GM23248 (cell line): ENCODE measurements around the gene KL. TPM values are rescaled to one million over a fixed set of nuclear protein-coding genes. Genes with fewer than 3 reads are reported as not detected.

Source experiments
- DNase-seq: peaks from one replicate; pipeline ENCODE4 v3.0.0-alpha.2; 2015
- H2AFZ ChIP-seq: fragments of 200-600 bp; sonication (generic); 2 replicates; pipeline ENCODE4 v1.6.1; 2016; ENCODE audit warnings: antibody characterized with exemption
- H3F3A ChIP-seq: fragments of 200-600 bp; sonication (generic); 2 replicates; pipeline ENCODE4 v1.6.1; 2016; ENCODE audit warnings: mild to moderate bottlenecking, antibody characterized with exemption, mixed run types; ENCODE audit not compliant: insufficient read depth
- H3K27ac ChIP-seq: fragments of 200-600 bp; sonication (generic); 2 replicates; pipeline ENCODE4 v1.5.1; 2016; ENCODE audit warnings: mild to moderate bottlenecking
- H3K27me3 ChIP-seq: fragments of 200-600 bp; sonication (generic); replicated peaks from 2 replicates; pipeline ENCODE4 v1.6.1; 2016; ENCODE audit warnings: mild to moderate bottlenecking; ENCODE audit not compliant: insufficient read depth
- H3K36me3 ChIP-seq: fragments of 200-600 bp; sonication (generic); 2 replicates; pipeline ENCODE4 v1.6.1; 2016; ENCODE audit warnings: low read depth, mild to moderate bottlenecking
- H3K4me1 ChIP-seq: fragments of 200-600 bp; sonication (generic); 2 replicates; pipeline ENCODE4 v1.6.1; 2016; ENCODE audit warnings: mild to moderate bottlenecking; ENCODE audit not compliant: insufficient read depth
- H3K4me2 ChIP-seq: fragments of 200-600 bp; sonication (generic); one replicate; pipeline ENCODE4 v1.6.1; 2016; ENCODE audit warnings: mild to moderate bottlenecking; ENCODE audit not compliant: unreplicated experiment
- H3K4me3 ChIP-seq: fragments of 200-600 bp; sonication (generic); 2 replicates; pipeline ENCODE4 v1.5.1; 2016; ENCODE audit warnings: mild to moderate bottlenecking
- H3K79me2 ChIP-seq: fragments of 200-600 bp; sonication (generic); 2 replicates; pipeline ENCODE4 v1.6.1; 2016; ENCODE audit warnings: mild to moderate bottlenecking; ENCODE audit not compliant: insufficient read depth
- H3K9ac ChIP-seq: fragments of 200-600 bp; sonication (generic); 2 replicates; pipeline ENCODE4 v1.6.1; 2016; ENCODE audit warnings: mild to moderate bottlenecking
- H3K9me2 ChIP-seq: fragments of 200-600 bp; sonication (generic); 2 replicates; pipeline ENCODE4 v1.6.1; 2016; ENCODE audit warnings: mixed run types, mild to moderate bottlenecking, moderate library complexity; ENCODE audit not compliant: insufficient read depth
- H3K9me3 ChIP-seq: fragments of 200-600 bp; sonication (generic); one replicate; pipeline ENCODE4 v1.6.1; 2017; ENCODE audit warnings: low read depth
- H4K20me1 ChIP-seq: fragments of 200-600 bp; sonication (generic); 2 replicates; pipeline ENCODE4 v1.6.0; 2016; ENCODE audit not compliant: insufficient read depth
- EZH2 ChIP-seq: fragments of 200-600 bp; sonication (generic); IDR thresholded peaks from 2 replicates; pipeline ENCODE4 v1.6.1; 2018; ENCODE audit warnings: antibody characterized with exemption, mild to moderate bottlenecking; ENCODE audit not compliant: insufficient read depth, poor library complexity, severe bottlenecking
- EZH2phosphoT487 ChIP-seq: fragments of 200-600 bp; sonication (generic); IDR thresholded peaks from 2 replicates; pipeline ENCODE4 v1.6.1; 2018; ENCODE audit warnings: antibody characterized with exemption, moderate library complexity, mild to moderate bottlenecking, low read depth; ENCODE audit not compliant: insufficient read depth
- WGBS, 2 experiments: methylation state at CpG; one replicate each; pipeline ENCODE4 v1.1.6; 2015 to 2017; ENCODE audit warnings: low lambda C conversion rate in 2 of 2, low coverage in 1 of 2; ENCODE audit errors: missing lambda C conversion rate in 2 of 2; 5-methylcytosine and 5-hydroxymethylcytosine counted together
- in situ Hi-C: fragments of 300-500 bp; cut with MboI; formaldehyde crosslinking; loops from 2 replicates; pipeline ENCODE4 v1.15.0; 2020
- polyA plus RNA-seq: library from polyadenylated mRNA; unstranded; fragments of >200 nt; fragmentation: Nextera tagmentation; extraction: Ambion mirVana; gene quantifications from 2 replicates; pipeline ENCODE4 v1.2.1, GENCODE V29; 2016
- total RNA-seq: library from RNA; depleted of rRNA; stranded (reverse); fragments of >200 nt; shearing (Covaris generic); gene quantifications from 2 replicates; pipeline ENCODE4 v1.2.3, GENCODE V29; 2014

KL gene
- total and polyA plus RNA-seq, 2 experiments from 2014 or later: 0.22 TPM; not detected in 1

GRCh38 chr13:33087091-33087490 lies 70.9 kb downstream of the KL start:
- H3K27me3 ChIP-seq: no peaks in the 10 kb centered on the region
- WGBS, 2 experiments: 93 to 94% methylated on average over 9 of the region's 9 CpGs
- no peaks in the 10 kb centered on the region for H4K20me1 ChIP-seq
- H3K79me2 ChIP-seq: no peaks in the 10 kb centered on the region
- H3K4me3 ChIP-seq: no peak overlapping the region
- no peaks in the 10 kb centered on the region for H3K9me3 ChIP-seq
- no peaks in the 10 kb centered on the region for H3K36me3 ChIP-seq
- H3K27ac ChIP-seq: no peak overlapping the region
- H3K9me2 ChIP-seq: no peaks in the 10 kb centered on the region
- no peak for TF ChIP-seq EZH2
- no peak for TF ChIP-seq EZH2phosphoT487
- H2AFZ ChIP-seq: no peak overlapping the region
- no peaks in the 10 kb centered on the region; the same call in 1 of the 2 replicates for H3K4me1 ChIP-seq
- H3K9ac ChIP-seq: no peak overlapping the region
- no peak overlapping the region for H3K4me2 ChIP-seq
- no peaks in the 10 kb centered on the region for H3F3A ChIP-seq
- in situ Hi-C loops: no loop called here
- DNase-seq: no peak

- 0 out of 2 replicates have a peak overlapping the region, but pooled peaks have one; percentile 23 for H2AFZ ChIP-seq
- no peaks in the 10 kb centered on the region for H3K79me2 ChIP-seq
- H3K4me1 ChIP-seq: no peaks in the 10 kb centered on the region; the same call in 1 of the 2 replicates
- no peaks in the 10 kb centered on the region for H3K9me3 ChIP-seq
- H3F3A ChIP-seq: no peaks in the 10 kb centered on the region
- no peaks in the 10 kb centered on the region for H3K9me2 ChIP-seq
- H4K20me1 ChIP-seq: no peaks in the 10 kb centered on the region
- in situ Hi-C loops: no loop called here
- no peaks in the 10 kb centered on the region for H3K27me3 ChIP-seq
- no peaks in the 10 kb centered on the region for H3K36me3 ChIP-seq
- WGBS, 2 experiments: 29 to 37% methylated on average over 3 of the region's 3 CpGs
- no peak overlapping the region for H3K4me3 ChIP-seq
- no peak overlapping the region for H3K9ac ChIP-seq
- no peak overlapping the region for H3K4me2 ChIP-seq
- H3K27ac ChIP-seq: no peak overlapping the region
- no peak for TF ChIP-seq EZH2
- TF ChIP-seq EZH2phosphoT487: no peak
- peak; percentile 17 for DNase-seq
These were observed 71.6 kb downstream of the KL start for GRCh38 chr13:33087790-33088189.

DNA sequence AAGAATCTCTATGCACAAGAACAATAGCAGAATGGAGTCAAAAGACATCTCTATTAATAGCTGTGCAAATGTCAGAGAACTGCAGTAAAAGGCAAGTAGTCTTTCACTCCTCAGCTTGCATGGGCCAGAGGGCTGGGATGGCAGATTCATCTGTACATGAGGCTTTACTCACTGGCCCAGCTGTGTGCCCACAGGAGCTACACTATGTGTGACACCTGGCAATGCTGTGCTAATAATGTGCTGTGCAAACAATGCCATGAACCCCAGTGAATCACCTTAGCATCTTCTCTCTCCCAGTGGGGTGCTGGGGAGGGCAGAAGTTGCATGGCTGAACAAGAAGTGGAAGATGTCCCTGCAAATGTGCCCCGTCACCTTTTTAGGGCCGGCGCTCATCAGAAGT lies 73.1 kb downstream of the KL start:
- Histone ChIP-seq H3K36me3 (no peaks in the 10 kb centered on the region), H3K4me3 (no peak overlapping the region), H2AFZ (no peak overlapping the region), H3K9me3 (no peaks in the 10 kb centered on the region), H3K79me2 (no peaks in the 10 kb centered on the region), H3K9me2 (no peaks in the 10 kb centered on the region), H3K9ac (no peak overlapping the region), H4K20me1 (no peaks in the 10 kb centered on the region), H3K27me3 (no peaks in the 10 kb centered on the region), H3F3A (no peaks in the 10 kb centered on the region), H3K27ac (no peak overlapping the region), H3K4me2 (no peak overlapping the region), H3K4me1 (no peaks in the 10 kb centered on the region; the same call in 1 of the 2 replicates)
- DNase-seq: no peak
- 96 to 100% methylated on average over 3 of the region's 3 CpGs for WGBS, 2 experiments
- in situ Hi-C loops: no loop called here
- no peak for TF ChIP-seq EZH2phosphoT487
- no peak for TF ChIP-seq EZH2

DNA sequence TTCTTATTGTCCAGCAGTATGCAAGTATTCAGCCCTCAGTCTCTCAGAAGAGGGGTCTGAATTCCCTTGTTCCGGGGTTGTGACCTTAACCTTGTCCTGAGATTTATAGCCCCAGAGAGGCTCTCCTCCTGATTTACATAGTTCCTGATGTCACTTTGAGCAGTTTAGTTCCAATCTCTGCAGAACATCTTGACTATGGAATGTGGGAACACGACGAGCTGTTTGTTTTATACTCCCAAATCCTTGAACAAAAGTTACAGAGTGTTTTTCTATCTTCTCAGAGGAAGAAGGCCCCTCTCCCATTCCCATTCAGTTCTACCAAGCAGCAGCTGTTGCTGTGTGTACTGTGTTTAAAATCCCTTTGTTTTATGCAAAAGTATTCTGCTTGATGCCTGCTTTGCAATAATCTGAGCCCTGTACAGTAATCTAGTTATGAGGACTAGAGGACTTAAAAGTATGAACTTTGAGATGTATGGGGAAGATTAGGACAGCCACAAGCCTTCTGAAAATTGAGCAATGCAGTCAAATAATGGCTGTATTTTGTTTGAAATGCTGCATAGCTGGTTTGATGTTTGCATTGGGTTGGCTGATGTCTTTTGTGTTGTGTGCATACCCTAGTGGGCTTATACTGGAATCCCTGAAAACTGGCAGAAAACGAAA lies 74.7 kb downstream of the KL start:
- Histone ChIP-seq H3K79me2 (no peaks in the 10 kb centered on the region), H4K20me1 (no peaks in the 10 kb centered on the region; the same call in 1 of the 2 replicates), H3K27ac (no peak overlapping the region), H3K4me3 (no peak overlapping the region), H3K9ac (no peak overlapping the region), H3K9me2 (no peaks in the 10 kb centered on the region), H3K4me1 (no peaks in the 10 kb centered on the region; the same call in 1 of the 2 replicates), H3K4me2 (no peak overlapping the region), H2AFZ (no peak overlapping the region), H3K27me3 (no peaks in the 10 kb centered on the region), H3K36me3 (no peaks in the 10 kb centered on the region), H3F3A (no peaks in the 10 kb centered on the region), H3K9me3 (no peaks in the 10 kb centered on the region)
- 25 to 26% methylated on average over 4 of the region's 4 CpGs for WGBS, 2 experiments
- no peak for DNase-seq
- in situ Hi-C loops: no loop called here
- TF ChIP-seq EZH2phosphoT487 (no peak), EZH2 (no peak)
